Stimulated activated effector memory CD8-positive, alpha-beta T cell treated with anti-CD3 and anti-CD28 coated beads, Interleukin-12 subunit alpha, Interleukin-12 subunit beta, amount 100 ng/mL, for 72 hours (primary cell): ENCODE results near the gene GNAZ.
"Not testable (repeated sequence)": the region's sequence is repeated elsewhere in the genome, so short reads cannot be mapped to it uniquely, and the experiment has no call there.

Source experiments
- ATAC-seq: fragments of 150-1000 bp; cut with Tn5 transposase; 2 replicates; pipeline ENCODE4 v1.10.0; 2021
- DNase-seq, 2 donors: peaks; one replicate each; pipeline ENCODE4 v3.0.0; 2021 to 2022; ENCODE audit warnings: low spot score in 2 of 2
- H3K27ac Mint-ChIP-seq: one replicate; pipeline ENCODE4 v1.8.0; 2022; ENCODE audit warnings: mild to moderate bottlenecking, mixed read lengths
- H3K36me3 Mint-ChIP-seq: one replicate; pipeline ENCODE4 v1.8.0; 2022; ENCODE audit warnings: mild to moderate bottlenecking, mixed read lengths
- H3K4me1 Mint-ChIP-seq: one replicate; pipeline ENCODE4 v1.8.0; 2022; ENCODE audit warnings: mixed read lengths
- H3K4me3 Mint-ChIP-seq: one replicate; pipeline ENCODE4 v1.8.0; 2022; ENCODE audit warnings: mild to moderate bottlenecking, mixed read lengths
- H3K9me3 Mint-ChIP-seq: one replicate; pipeline ENCODE4 v1.8.0; 2022; ENCODE audit warnings: mixed read lengths

Gene GNAZ

GRCh38 chr22:23036684-23037428, 33.5 kb upstream of the GNAZ start:
- Mint-ChIP-seq H3K36me3 (no peaks in the 10 kb centered on the region), H3K4me1 (peaks cover 15% of the 10 kb centered on the region), H3K27ac (no peak overlapping the region), H3K4me3 (no peak overlapping the region), H3K9me3 (no peaks in the 10 kb centered on the region)
- ATAC-seq, result peak; percentile 35
- peak in 1 of 2 donors; percentile 28 for DNase-seq

GRCh38 chr22:23037429-23038333, 32.6 kb upstream of the GNAZ start:
- peaks cover 15% of the 10 kb centered on the region for H3K4me1 Mint-ChIP-seq
- peak in 1 of 2 donors; percentile 40 for DNase-seq
- H3K9me3 Mint-ChIP-seq, result no peaks in the 10 kb centered on the region
- no peaks in the 10 kb centered on the region for H3K36me3 Mint-ChIP-seq
- ATAC-seq, result no peak
- peak overlapping the region; percentile 5 for H3K27ac Mint-ChIP-seq
- no peak overlapping the region for H3K4me3 Mint-ChIP-seq

GRCh38 chr22:23038334-23038642, 32.0 kb upstream of the GNAZ start:
- H3K36me3 Mint-ChIP-seq, result no peaks in the 10 kb centered on the region
- peaks cover 15% of the 10 kb centered on the region for H3K4me1 Mint-ChIP-seq
- no peak overlapping the region for H3K4me3 Mint-ChIP-seq
- DNase-seq (no peak), ATAC-seq (no peak)
- H3K9me3 Mint-ChIP-seq, result no peaks in the 10 kb centered on the region
- H3K27ac Mint-ChIP-seq, result peak overlapping the region; percentile 5

- Mint-ChIP-seq H3K4me1 (peaks cover 15% of the 10 kb centered on the region), H3K36me3 (no peaks in the 10 kb centered on the region), H3K9me3 (no peaks in the 10 kb centered on the region), H3K4me3 (no peak overlapping the region), H3K27ac (no peak overlapping the region)
- no peak for ATAC-seq
- peak in 1 of 2 donors; percentile 17 for DNase-seq
Measured at GRCh38 chr22:23038902-23039301, 31.4 kb upstream of the GNAZ start.

GRCh38 chr22:23042179-23042578, 28.1 kb upstream of the GNAZ start:
- ATAC-seq, result no peak
- DNase-seq, result no peak
- no peaks in the 10 kb centered on the region for H3K4me1 Mint-ChIP-seq
- H3K27ac Mint-ChIP-seq, result no peak overlapping the region
- H3K9me3 Mint-ChIP-seq, result no peaks in the 10 kb centered on the region
- H3K4me3 Mint-ChIP-seq, result no peak overlapping the region
- H3K36me3 Mint-ChIP-seq, result no peaks in the 10 kb centered on the region

GRCh38 chr22:23044570-23044969, 25.7 kb upstream of the GNAZ start:
- DNase-seq (no peak), ATAC-seq (no peak)
- H3K27ac Mint-ChIP-seq, result no peak overlapping the region
- H3K4me1 Mint-ChIP-seq, result no peaks in the 10 kb centered on the region
- no peak overlapping the region for H3K4me3 Mint-ChIP-seq
- no peaks in the 10 kb centered on the region for H3K9me3 Mint-ChIP-seq
- H3K36me3 Mint-ChIP-seq, result no peaks in the 10 kb centered on the region

GRCh38 chr22:23045461-23045860, 24.9 kb upstream of the GNAZ start:
- no peak overlapping the region for H3K4me3 Mint-ChIP-seq
- H3K36me3 Mint-ChIP-seq, result no peaks in the 10 kb centered on the region
- ATAC-seq (no peak), DNase-seq (no peak)
- no peaks in the 10 kb centered on the region for H3K9me3 Mint-ChIP-seq
- H3K4me1 Mint-ChIP-seq, result no peaks in the 10 kb centered on the region
- H3K27ac Mint-ChIP-seq, result no peak overlapping the region

- no peak for DNase-seq
- H3K27ac Mint-ChIP-seq, result no peak overlapping the region
Measured at GRCh38 chr22:23047265-23047664, 23.1 kb upstream of the GNAZ start.

GRCh38 chr22:23047742-23048141, 22.6 kb upstream of the GNAZ start:
- Mint-ChIP-seq H3K36me3 (no peaks in the 10 kb centered on the region), H3K27ac (no peak overlapping the region), H3K9me3 (no peaks in the 10 kb centered on the region), H3K4me3 (no peak overlapping the region), H3K4me1 (no peaks in the 10 kb centered on the region)
- DNase-seq, result peak in 1 of 2 donors; percentile 26
- no peak for ATAC-seq

More at GRCh38 chr22:23047265-23047664, 23.1 kb upstream of the GNAZ start:
- Mint-ChIP-seq H3K4me1 (no peaks in the 10 kb centered on the region), H3K36me3 (no peaks in the 10 kb centered on the region), H3K4me3 (no peak overlapping the region), H3K9me3 (no peaks in the 10 kb centered on the region)
- no peak for ATAC-seq

- not testable (repeated sequence) for H3K4me1 Mint-ChIP-seq
Measured at GRCh38 chr22:23050546-23050945, 19.8 kb upstream of the GNAZ start.

GRCh38 chr22:23053051-23053707, 17.1 kb upstream of the GNAZ start:
- H3K27ac Mint-ChIP-seq, result no peak overlapping the region
- no peaks in the 10 kb centered on the region for H3K36me3 Mint-ChIP-seq
- no peaks in the 10 kb centered on the region for H3K4me1 Mint-ChIP-seq
- no peaks in the 10 kb centered on the region for H3K9me3 Mint-ChIP-seq
- H3K4me3 Mint-ChIP-seq, result no peak overlapping the region
- DNase-seq (peak in 1 of 2 donors; percentile 38), ATAC-seq (no peak)

More at GRCh38 chr22:23050546-23050945, 19.8 kb upstream of the GNAZ start:
- H3K9me3 Mint-ChIP-seq, ATAC-seq, H3K36me3 Mint-ChIP-seq, DNase-seq, H3K27ac Mint-ChIP-seq, H3K4me3 Mint-ChIP-seq: not testable (repeated sequence)

- H3K4me3 Mint-ChIP-seq, result no peak overlapping the region
- H3K36me3 Mint-ChIP-seq, result no peaks in the 10 kb centered on the region
- no peaks in the 10 kb centered on the region for H3K4me1 Mint-ChIP-seq
- H3K9me3 Mint-ChIP-seq, result no peaks in the 10 kb centered on the region
- ATAC-seq, result no peak
- DNase-seq, result peak in 1 of 2 donors; percentile 45
- H3K27ac Mint-ChIP-seq, result no peak overlapping the region
Measured at GRCh38 chr22:23053912-23054530, 16.3 kb upstream of the GNAZ start.

- Mint-ChIP-seq H3K27ac (peak overlapping the region; percentile 62), H3K4me1 (no peaks in the 10 kb centered on the region), H3K4me3 (no peak overlapping the region), H3K9me3 (no peaks in the 10 kb centered on the region), H3K36me3 (no peaks in the 10 kb centered on the region)
- ATAC-seq (no peak), DNase-seq (peak in 1 of 2 donors; percentile 41)
Measured at GRCh38 chr22:23054531-23055257, 15.6 kb upstream of the GNAZ start.

GRCh38 chr22:23055449-23056179, 14.7 kb upstream of the GNAZ start:
- no peak overlapping the region for H3K4me3 Mint-ChIP-seq
- H3K4me1 Mint-ChIP-seq, result no peaks in the 10 kb centered on the region
- H3K9me3 Mint-ChIP-seq, result no peaks in the 10 kb centered on the region
- H3K27ac Mint-ChIP-seq, result no peak overlapping the region
- ATAC-seq, result no peak
- no peak for DNase-seq
- H3K36me3 Mint-ChIP-seq, result no peaks in the 10 kb centered on the region
